Thyroid gland (tissue), 4 donors: ENCODE results near the gene SH3RF3.

Experiments
- POLR2A ChIP-seq, 2 donors: fragments of 450-650 bp; IDR thresholded peaks; one replicate each; pipeline ENCODE4 v1.6.1; 2017; ENCODE audit warnings: antibody characterized with exemption in 2 of 2, mild to moderate bottlenecking in 2 of 2, moderate library complexity in 1 of 2
- TF ChIP-seq, protein P1 (sequence below), 6 experiments: fragments of 200-600 bp in 3 of 6; fragments of 450-650 bp in 3 of 6; sonication (generic) in 3 of 6; IDR thresholded peaks; one replicate each; pipeline ENCODE4 v1.5.1; 2016 to 2019; ENCODE audit warnings: antibody characterized with exemption in 6 of 6, mild to moderate bottlenecking in 2 of 6, inconsistent platforms in 1 of 6, moderate library complexity in 1 of 6

DNA sequence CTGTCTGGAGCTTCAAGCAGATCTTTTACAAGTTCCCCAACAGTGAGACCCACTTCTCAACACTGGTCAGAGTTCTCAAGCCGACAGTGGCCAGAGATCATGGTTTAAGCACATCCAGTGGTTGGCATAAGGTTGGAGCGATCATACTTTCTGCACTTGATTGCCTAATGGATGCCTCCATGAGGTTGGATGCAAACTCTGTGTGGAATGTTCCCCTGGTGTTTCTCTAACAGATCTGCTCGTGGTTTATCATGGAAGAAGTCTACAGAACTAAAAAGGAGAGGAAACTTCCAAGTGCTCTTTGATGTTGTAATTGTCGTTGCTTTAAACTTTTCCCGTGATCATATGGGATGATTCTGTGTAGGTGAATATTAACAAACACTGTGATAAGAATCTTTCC lies 60.7 kb downstream of the SH3RF3 start:
- TF ChIP-seq, protein P1, sequence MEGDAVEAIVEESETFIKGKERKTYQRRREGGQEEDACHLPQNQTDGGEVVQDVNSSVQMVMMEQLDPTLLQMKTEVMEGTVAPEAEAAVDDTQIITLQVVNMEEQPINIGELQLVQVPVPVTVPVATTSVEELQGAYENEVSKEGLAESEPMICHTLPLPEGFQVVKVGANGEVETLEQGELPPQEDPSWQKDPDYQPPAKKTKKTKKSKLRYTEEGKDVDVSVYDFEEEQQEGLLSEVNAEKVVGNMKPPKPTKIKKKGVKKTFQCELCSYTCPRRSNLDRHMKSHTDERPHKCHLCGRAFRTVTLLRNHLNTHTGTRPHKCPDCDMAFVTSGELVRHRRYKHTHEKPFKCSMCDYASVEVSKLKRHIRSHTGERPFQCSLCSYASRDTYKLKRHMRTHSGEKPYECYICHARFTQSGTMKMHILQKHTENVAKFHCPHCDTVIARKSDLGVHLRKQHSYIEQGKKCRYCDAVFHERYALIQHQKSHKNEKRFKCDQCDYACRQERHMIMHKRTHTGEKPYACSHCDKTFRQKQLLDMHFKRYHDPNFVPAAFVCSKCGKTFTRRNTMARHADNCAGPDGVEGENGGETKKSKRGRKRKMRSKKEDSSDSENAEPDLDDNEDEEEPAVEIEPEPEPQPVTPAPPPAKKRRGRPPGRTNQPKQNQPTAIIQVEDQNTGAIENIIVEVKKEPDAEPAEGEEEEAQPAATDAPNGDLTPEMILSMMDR (IDR thresholded peaks at IDR 0.05): no peak
- no peak for TF ChIP-seq POLR2A (IDR thresholded peaks at IDR 0.05)
